Islet of Langerhans (tissue), 1 donor: ENCODE results near the gene SH3RF2.
"Not testable (repeated sequence)": the region's sequence is repeated elsewhere in the genome, so short reads cannot be mapped to it uniquely, and the experiment has no call there.

ENCODE experiments used
- FAIRE-seq: peaks from one replicate; lab custom pipeline; 2011; peaks lifted over from hg19 to GRCh38; lab: Jason Lieb, UNC

The SH3RF2 gene

GRCh38 chr5:146006470-146007190 is 70.3 kb downstream of the SH3RF2 start:
- FAIRE-seq, result no peak

DNA sequence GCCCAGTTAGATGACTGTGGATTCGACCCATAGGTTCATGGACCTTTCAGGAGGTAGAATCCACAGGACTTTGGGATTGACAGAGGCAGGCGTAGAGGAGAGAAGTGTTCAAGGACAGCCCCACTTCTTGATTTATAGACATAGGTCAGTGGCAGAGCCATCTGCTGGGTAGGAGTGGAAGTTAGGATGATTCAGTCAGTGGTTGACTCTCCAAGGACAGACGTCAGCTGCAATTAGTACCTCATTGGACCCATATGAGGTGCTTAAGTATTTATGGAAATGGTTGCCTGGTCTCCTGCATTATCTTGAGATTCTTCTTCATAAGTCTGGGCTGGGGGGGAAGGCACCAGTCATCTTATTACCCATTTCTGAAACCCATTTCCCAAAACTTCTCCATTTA is 70.9 kb downstream of the SH3RF2 start:
- no peak for FAIRE-seq

- no peak for FAIRE-seq
Observed at GRCh38 chr5:146007989-146008388, 71.6 kb downstream of the SH3RF2 start.

DNA sequence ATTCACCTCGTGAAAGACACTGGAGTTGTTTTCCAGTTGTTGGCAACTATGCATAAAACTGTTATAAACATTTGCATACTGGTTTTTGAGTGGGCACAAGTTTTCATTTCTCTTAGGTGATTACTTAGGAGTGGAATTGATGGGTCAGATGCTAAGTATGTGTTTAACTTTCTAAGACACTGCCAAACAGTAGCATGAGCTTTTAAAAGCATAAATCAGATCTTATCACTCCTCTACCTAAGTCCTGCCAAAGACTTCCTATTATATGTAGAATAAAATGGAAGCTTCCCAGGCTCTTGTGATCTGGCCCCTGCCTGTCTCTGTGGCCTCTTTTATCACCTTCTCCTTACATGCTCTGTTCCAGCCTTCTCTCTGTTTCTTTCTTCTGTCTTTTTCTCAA is 72.6 kb downstream of the SH3RF2 start:
- FAIRE-seq, result no peak

GRCh38 chr5:146010447-146010846 is 74.1 kb downstream of the SH3RF2 start:
- not testable (repeated sequence) for FAIRE-seq

- FAIRE-seq, result no peak
Observed at GRCh38 chr5:146013761-146014160, 77.4 kb downstream of the SH3RF2 start.

DNA sequence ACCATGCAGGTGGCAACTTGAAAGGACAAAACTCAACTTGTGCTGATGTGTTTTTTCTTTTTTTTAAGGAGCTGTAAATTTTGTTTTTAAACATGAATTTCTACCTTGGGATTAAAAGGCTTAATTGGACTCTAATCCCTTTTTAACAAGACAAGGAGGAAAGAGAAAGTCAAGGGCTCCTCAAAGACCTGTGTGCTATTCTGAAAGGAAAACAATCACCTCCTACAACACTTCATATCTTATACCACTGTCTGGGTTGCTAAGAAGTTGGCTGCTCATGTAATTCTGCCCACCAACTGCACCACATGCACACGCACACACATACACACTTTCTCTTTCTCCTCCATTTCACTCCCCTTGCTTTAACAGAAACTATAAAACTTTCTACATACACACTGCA is 78.6 kb downstream of the SH3RF2 start:
- no peak for FAIRE-seq

GRCh38 chr5:146016764-146017484 is 80.5 kb downstream of the SH3RF2 start:
- no peak for FAIRE-seq

DNA sequence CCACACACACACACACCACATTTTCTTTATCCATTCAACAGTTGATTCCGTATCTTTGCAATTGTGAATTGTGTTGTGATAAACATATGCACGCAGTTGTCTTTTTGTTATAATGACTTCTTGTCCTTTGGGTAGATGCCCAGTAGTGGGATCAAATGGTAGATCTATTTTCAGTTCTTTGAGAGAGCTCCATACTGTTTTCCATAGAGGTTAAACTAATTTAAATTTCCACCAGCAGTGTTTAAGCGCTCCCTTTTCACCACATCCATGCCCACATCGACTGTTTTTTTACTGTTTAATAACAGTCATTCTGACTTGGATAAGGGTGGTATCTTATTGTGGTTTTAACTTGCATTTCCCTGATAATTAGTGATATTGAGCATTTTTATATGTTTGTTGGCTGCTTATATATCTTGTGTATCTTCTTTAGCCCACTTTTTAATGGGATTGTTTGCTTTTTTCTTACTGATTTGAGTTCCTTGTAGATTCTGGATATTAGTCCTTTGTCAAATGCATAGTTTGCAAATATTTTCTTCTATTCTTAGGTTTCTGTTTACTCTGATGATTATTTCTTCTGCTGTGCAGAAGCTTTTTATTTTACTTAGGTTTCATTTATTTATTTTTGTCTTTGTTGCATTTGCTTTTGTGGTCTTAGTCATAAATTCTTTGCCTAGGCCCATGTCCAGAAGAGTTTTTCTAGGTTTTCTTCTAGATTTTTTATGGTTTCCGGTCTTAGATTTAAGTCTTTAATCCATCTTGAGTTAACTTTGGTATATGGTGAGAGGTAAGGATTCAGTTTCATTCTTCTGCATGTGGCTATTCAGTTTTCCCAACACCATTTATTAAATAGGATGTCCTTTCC is 82.4 kb downstream of the SH3RF2 start:
- FAIRE-seq, result no peak

- FAIRE-seq, result no peak
Observed at GRCh38 chr5:146020100-146020499, 83.7 kb downstream of the SH3RF2 start.

- no peak for FAIRE-seq
Observed at GRCh38 chr5:146024034-146024433, 87.7 kb downstream of the SH3RF2 start.

GRCh38 chr5:146025114-146025680 is 88.8 kb downstream of the SH3RF2 start:
- FAIRE-seq, result no peak

- no peak for FAIRE-seq
Observed at GRCh38 chr5:146025681-146026080, 89.3 kb downstream of the SH3RF2 start.

GRCh38 chr5:146026307-146027010 is 90.1 kb downstream of the SH3RF2 start:
- FAIRE-seq, result no peak

DNA sequence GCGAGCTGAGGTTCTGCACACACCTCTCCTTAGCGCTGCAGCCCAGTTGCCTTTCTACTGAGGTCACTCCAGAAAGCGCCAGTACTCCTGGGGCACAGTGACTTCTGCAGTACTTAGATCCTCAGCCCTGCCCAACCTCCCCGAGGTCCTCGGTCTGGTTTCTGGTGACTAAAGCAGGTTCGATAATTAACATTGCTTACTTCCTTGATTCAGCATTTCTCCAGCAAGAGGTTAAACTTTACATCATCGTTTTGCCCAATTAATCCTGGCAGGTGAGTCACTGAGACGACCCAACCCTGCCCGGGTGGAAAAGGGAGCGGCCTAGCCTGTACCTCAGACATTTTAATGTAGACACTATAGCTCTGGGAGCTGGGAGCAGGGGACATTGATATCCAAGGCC is 91.4 kb downstream of the SH3RF2 start:
- no peak for FAIRE-seq

DNA sequence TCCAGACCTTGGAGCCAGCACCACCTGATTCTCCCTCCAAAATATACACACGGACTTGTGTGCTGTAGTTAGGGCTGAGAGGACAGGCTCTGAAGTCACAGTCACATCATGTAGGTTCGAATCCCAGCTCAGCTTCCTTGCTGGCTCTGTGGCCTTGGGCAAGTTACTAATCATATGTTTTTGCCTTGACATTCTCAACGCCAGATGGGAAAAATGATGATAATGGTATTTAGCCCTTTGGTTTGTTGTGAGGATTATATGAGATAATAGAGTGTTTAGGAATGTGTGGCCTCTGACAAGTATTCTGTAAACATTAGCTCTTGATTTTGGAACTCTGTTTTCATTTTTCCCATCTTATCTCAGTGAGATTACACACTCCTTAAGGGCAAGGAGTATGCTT is 96.5 kb downstream of the SH3RF2 start:
- no peak for FAIRE-seq

GRCh38 chr5:146034127-146034526 is 97.7 kb downstream of the SH3RF2 start:
- no peak for FAIRE-seq

DNA sequence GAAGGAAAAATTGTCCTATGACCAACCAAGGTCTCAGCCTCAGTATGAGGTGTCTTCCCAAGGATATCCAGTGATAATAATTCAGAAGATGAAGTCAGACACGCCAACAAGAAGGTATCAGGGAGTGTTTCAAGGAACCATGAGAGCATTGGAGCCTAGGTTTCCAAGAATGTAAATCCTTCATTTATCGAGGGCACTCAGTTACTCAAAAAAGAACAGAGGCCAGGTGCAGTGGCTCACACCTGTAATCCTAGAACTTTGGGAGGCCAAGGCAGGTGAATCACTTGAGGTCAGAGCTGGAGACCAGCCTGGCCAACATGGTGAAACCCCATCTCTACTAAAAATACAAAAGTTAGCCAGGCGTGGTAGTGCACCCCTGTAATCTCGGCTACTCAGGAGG is 98.2 kb downstream of the SH3RF2 start:
- FAIRE-seq, result no peak

GRCh38 chr5:146039420-146039819 is 103.0 kb downstream of the SH3RF2 start:
- no peak for FAIRE-seq

GRCh38 chr5:146040527-146040926 is 104.1 kb downstream of the SH3RF2 start:
- FAIRE-seq, result no peak

- FAIRE-seq, result no peak
Observed at GRCh38 chr5:146041180-146041789, 104.9 kb downstream of the SH3RF2 start.
